Caco-2 (cell line): ENCODE data around the gene UQCC2. TPM values are rescaled to one million over a fixed set of nuclear protein-coding genes. Genes with fewer than 3 reads are reported as not detected.

Experiments
- Bru-seq: library from RNA; stranded (reverse); fragments of 400-500 nt; gene quantifications from one replicate; lab custom pipeline; 2021; lab: Mats Ljungman, UMichigan
- BruChase-seq, 2 experiments: library from RNA; stranded (reverse); fragments of 400-500 nt; gene quantifications; one replicate each; lab custom pipeline; 2021; lab: Mats Ljungman, UMichigan
- BruUV-seq: library from RNA; stranded (reverse); fragments of 400-500 nt; replicated peaks from 2 replicates; lab custom pipeline; 2021; lab: Mats Ljungman, UMichigan
- CTCF ChIA-PET: fragments of 300-600 bp; sonication (Branson Sonifier 250); formaldehyde crosslinking; loops from one replicate; lab custom pipeline; 2022; ENCODE audit warnings: antibody characterized with exemption; lab: Charles Lee
- POLR2A ChIA-PET: fragments of 300-600 bp; sonication (Branson Sonifier 250); formaldehyde crosslinking; loops from one replicate; lab custom pipeline; 2022; ENCODE audit warnings: antibody characterized with exemption; lab: Charles Lee
- DNase-seq, 2 experiments: peaks; one replicate each; pipeline versions ENCODE4 v3.0.0 to v3.0.0-alpha.2; 2020 to 2022
- H3K27me3 ChIP-seq: replicated peaks from 2 replicates; pipeline ENCODE4 v1.6.0; 2011; ENCODE audit warnings: low read length; ENCODE audit not compliant: control insufficient read depth, insufficient read depth
- H3K36me3 ChIP-seq: 2 replicates; pipeline ENCODE4 v1.5.1; 2011; ENCODE audit warnings: low read length; ENCODE audit not compliant: control insufficient read depth, insufficient read depth
- H3K4me1 ChIP-seq: fragments of 250-450 bp; sonication (Bioruptor Pico); 2 replicates; pipeline ENCODE4 v1.5.1; 2020; ENCODE audit warnings: mild to moderate bottlenecking
- H3K4me3 ChIP-seq: 2 replicates; pipeline ENCODE4 v1.5.1; 2011; ENCODE audit warnings: low read depth, mild to moderate bottlenecking, control low read depth, low read length
- H3K9me3 ChIP-seq: fragments of 250-450 bp; sonication (Bioruptor Pico); 2 replicates; pipeline ENCODE4 v1.5.1; 2020; ENCODE audit warnings: mild to moderate bottlenecking, moderate library complexity
- H3K27ac Mint-ChIP-seq: one replicate; pipeline ENCODE4 v1.8.0; 2022; ENCODE audit warnings: mixed read lengths; ENCODE audit not compliant: unreplicated experiment
- H3K27me3 Mint-ChIP-seq: one replicate; pipeline ENCODE4 v1.8.0; 2022; ENCODE audit warnings: mixed read lengths; ENCODE audit not compliant: insufficient read depth, unreplicated experiment
- H3K36me3 Mint-ChIP-seq: one replicate; pipeline ENCODE4 v1.8.0; 2022; ENCODE audit warnings: mild to moderate bottlenecking, mixed read lengths; ENCODE audit not compliant: insufficient read depth, unreplicated experiment
- H3K4me1 Mint-ChIP-seq: one replicate; pipeline ENCODE4 v1.8.0; 2022; ENCODE audit warnings: low read depth, mixed read lengths; ENCODE audit not compliant: unreplicated experiment
- H3K4me3 Mint-ChIP-seq: one replicate; pipeline ENCODE4 v1.8.0; 2022; ENCODE audit warnings: mild to moderate bottlenecking, moderate library complexity, mixed read lengths; ENCODE audit not compliant: unreplicated experiment
- H3K9me3 Mint-ChIP-seq: one replicate; pipeline ENCODE4 v1.8.0; 2022; ENCODE audit warnings: mixed read lengths; ENCODE audit not compliant: unreplicated experiment
- CTCF ChIP-seq, 2 experiments: fragments of 200-600 bp in 1 of 2; IDR thresholded peaks; 1 replicate in 1 of 2; 2 replicates in 1 of 2; pipeline versions ENCODE4 v1.5.1 to v1.8.0; 2011 to 2022; ENCODE audit warnings: antibody characterized with exemption in 1 of 2, control low read depth in 1 of 2, inconsistent platforms in 1 of 2, low read depth in 1 of 2, low read length in 1 of 2, mild to moderate bottlenecking in 1 of 2, moderate library complexity in 1 of 2; ENCODE audit not compliant: insufficient read depth in 1 of 2, severe bottlenecking in 1 of 2, unreplicated experiment in 1 of 2
- intact Hi-C: fragments of 100-400 bp; cut with micrococcal nuclease; formaldehyde crosslinking; loops from one replicate; pipeline ENCODE4 v1.10.0; 2022; ENCODE audit not compliant: unreplicated experiment
- long read RNA-seq: library from polyadenylated mRNA; stranded (forward); transcript quantifications from one replicate; pipeline ENCODE4 v2.0.0, GENCODE V29; 2022
- total RNA-seq: library from RNA; stranded (reverse); gene quantifications from 2 replicates; pipeline ENCODE4 v1.2.3, GENCODE V29; 2022

The UQCC2 gene
- total RNA-seq (115 and 122 TPM in 2 replicates), Bru-seq, nascent RNA (percentile 91 among the genes with signal in this experiment), BruChase-seq, experiment 1, labeled RNA remaining after a 2-hour chase (percentile 79 among the genes with signal in this experiment), BruChase-seq, experiment 2, labeled RNA remaining after a 6-hour chase (percentile 78 among the genes with signal in this experiment)
- long read RNA-seq, full-length matches to known transcripts, result 70 of 83 reads
- long read RNA-seq, partial matches to known transcripts, result 5 of 83 reads
- long read RNA-seq, other reads (novel, unspliced or antisense), result 8 of 83 reads

- Histone ChIP-seq H3K9me3 (no peaks in the 10 kb centered on the region), H3K4me3 (peak within 1 kb of the TSS; percentile 68), H3K27me3 (no peaks in the 10 kb centered on the region), H3K4me1 (peaks cover 15% of the 10 kb centered on the region), H3K36me3 (no peaks in the 10 kb centered on the region; the same call in none of the 2 replicates)
- ChIA-PET POLR2A (interaction anchor here (0.5 to 1.9 kb wide), 31 partner anchors 11 to 1782 kb away, joined by 3 to 15 read pairs (median 4); partner anchors contain the start of genes BAK1, LEMD2 and ZBTB9), CTCF (interaction anchor here (0.5 to 2.0 kb wide), 41 partner anchors 10 to 594 kb away, joined by 3 to 40 read pairs (median 5); partner anchors contain the start of genes BAK1, ITPR3 and ZBTB9)
- Mint-ChIP-seq H3K36me3 (peaks cover 31% of the 10 kb centered on the region), H3K9me3 (no peaks in the 10 kb centered on the region), H3K27me3 (no peaks in the 10 kb centered on the region), H3K4me3 (peak within 1 kb of the TSS; percentile 93), H3K4me1 (peaks cover 14% of the 10 kb centered on the region), H3K27ac (peak within 1 kb of the TSS; percentile 100)
- TSS peak; percentile 72 for BruUV-seq
- TF ChIP-seq CTCF (IDR thresholded peaks at IDR 0.05; ENCODE audit: insufficient read depth in 1 of 2, low read depth in 1 of 2, low read length in 1 of 2, severe bottlenecking in 1 of 2, unreplicated experiment in 1 of 2), result peak; percentile 41 to 83
- intact Hi-C loops, result loop anchor here (1.0 kb wide), 3 partner anchors 33 to 77 kb away; no protein-coding TSS in a partner anchor
- peak; percentile 95 to 96 for DNase-seq
Measured at GRCh38 chr6:33711140-33712129, at the start of gene UQCC2. TSS of gene UQCC2 (minus strand) at chr6:33711700. CDS start at chr6:33711686, 14 bp downstream.

GRCh38 chr6:33759887-33760629 is 48.6 kb upstream of the UQCC2 start:
- H3K27me3 ChIP-seq, result no peaks in the 10 kb centered on the region
- intact Hi-C loops, result no loop called here
- no peak for DNase-seq
- Mint-ChIP-seq H3K4me1 (peaks cover 12% of the 10 kb centered on the region), H3K27ac (no peak overlapping the region), H3K9me3 (no peaks in the 10 kb centered on the region), H3K27me3 (no peaks in the 10 kb centered on the region), H3K4me3 (no peak overlapping the region), H3K36me3 (peaks cover 12% of the 10 kb centered on the region)
- POLR2A ChIA-PET, result interaction anchor here (0.6 to 1.0 kb wide), 2 partner anchors 48 to 49 kb away, joined by 3 to 8 read pairs; partner anchors contain the start of gene UQCC2
- BruUV-seq, result no TSS peak
- no peaks in the 10 kb centered on the region for H3K9me3 ChIP-seq
- peaks cover 7% of the 10 kb centered on the region; the same call in 1 of the 2 replicates for H3K4me1 ChIP-seq
- H3K36me3 ChIP-seq, result no peaks in the 10 kb centered on the region; the same call in 1 of the 2 replicates
- CTCF ChIA-PET, result interaction anchor here (0.5 to 3.0 kb wide), 2 partner anchors 9 to 49 kb away, joined by 4 to 28 read pairs; partner anchors contain the start of gene UQCC2
- TF ChIP-seq CTCF (IDR thresholded peaks at IDR 0.05; ENCODE audit: insufficient read depth in 1 of 2, low read depth in 1 of 2, low read length in 1 of 2, severe bottlenecking in 1 of 2, unreplicated experiment in 1 of 2), result no peak
- no peak overlapping the region for H3K4me3 ChIP-seq
